Cortex of kidney (tissue), 1 donor: ENCODE measurements around the gene RTN3.

Source experiments
- DNase-seq: peaks from one replicate; lab custom pipeline; 2025; lab: John Stamatoyannopoulos, UW

Gene RTN3

GRCh38 chr11:63745304-63746170 is 64.2 kb downstream of the RTN3 start:
- DNase-seq = no peak

GRCh38 chr11:63747011-63747410 is 65.7 kb downstream of the RTN3 start:
- DNase-seq = no peak

- no peak for DNase-seq
Observed at GRCh38 chr11:63749624-63750023, 68.3 kb downstream of the RTN3 start.

- no peak for DNase-seq
Observed at GRCh38 chr11:63756919-63757761, 75.8 kb downstream of the RTN3 start.

- DNase-seq = no peak
Observed at GRCh38 chr11:63760487-63761079, 79.3 kb downstream of the RTN3 start.

GRCh38 chr11:63761188-63761587 is 79.9 kb downstream of the RTN3 start:
- no peak for DNase-seq

- no peak for DNase-seq
Observed at GRCh38 chr11:63761931-63762653, 80.8 kb downstream of the RTN3 start.

- DNase-seq = no peak
Observed at GRCh38 chr11:63762654-63763495, 81.6 kb downstream of the RTN3 start.

GRCh38 chr11:63763496-63764339 is 82.4 kb downstream of the RTN3 start:
- DNase-seq = no peak

GRCh38 chr11:63764340-63764678 is 83.0 kb downstream of the RTN3 start:
- DNase-seq = no peak

- no peak for DNase-seq
Observed at GRCh38 chr11:63764679-63765647, 83.7 kb downstream of the RTN3 start.

- no peak for DNase-seq
Observed at GRCh38 chr11:63765688-63766241, 84.5 kb downstream of the RTN3 start.

GRCh38 chr11:63766531-63767235 is 85.4 kb downstream of the RTN3 start:
- DNase-seq = no peak

GRCh38 chr11:63767267-63767564 is 85.9 kb downstream of the RTN3 start:
- DNase-seq = no peak

- no peak for DNase-seq
Observed at GRCh38 chr11:63767565-63768236, 86.4 kb downstream of the RTN3 start.

GRCh38 chr11:63768237-63769041 is 87.1 kb downstream of the RTN3 start, which contains the start of gene ZFTA:
Gene ZFTA, minus strand, starts transcription at chr11:63768775. Its CDS starts 153 bp downstream, at chr11:63768622.
- no peak for DNase-seq
